Retinal pigment epithelial cell (primary cell): Measurements from ENCODE around the gene SF3B1.
A peak's percentile ranks its signal among the peaks of the same experiment; 100 is the strongest.
"Not testable (repeated sequence)": the region's sequence is repeated elsewhere in the genome, so short reads cannot be mapped to it uniquely, and the experiment has no call there.

Experiments used
- DNase-seq: peaks from one replicate; pipeline ENCODE4 v3.0.0-alpha.2; 2010; ENCODE audit warnings: low read depth
- H3K4me3 ChIP-seq: 2 replicates; pipeline ENCODE4 v1.5.1; 2011; ENCODE audit warnings: mild to moderate bottlenecking, low read length, control low read depth, moderate library complexity
- TF ChIP-seq, protein P1 (sequence below): conservative IDR thresholded peaks from 2 replicates; pipeline ENCODE4 v1.5.1; 2011; ENCODE audit warnings: low read depth, low read length, control low read depth, inconsistent platforms

SF3B1 gene

DNA sequence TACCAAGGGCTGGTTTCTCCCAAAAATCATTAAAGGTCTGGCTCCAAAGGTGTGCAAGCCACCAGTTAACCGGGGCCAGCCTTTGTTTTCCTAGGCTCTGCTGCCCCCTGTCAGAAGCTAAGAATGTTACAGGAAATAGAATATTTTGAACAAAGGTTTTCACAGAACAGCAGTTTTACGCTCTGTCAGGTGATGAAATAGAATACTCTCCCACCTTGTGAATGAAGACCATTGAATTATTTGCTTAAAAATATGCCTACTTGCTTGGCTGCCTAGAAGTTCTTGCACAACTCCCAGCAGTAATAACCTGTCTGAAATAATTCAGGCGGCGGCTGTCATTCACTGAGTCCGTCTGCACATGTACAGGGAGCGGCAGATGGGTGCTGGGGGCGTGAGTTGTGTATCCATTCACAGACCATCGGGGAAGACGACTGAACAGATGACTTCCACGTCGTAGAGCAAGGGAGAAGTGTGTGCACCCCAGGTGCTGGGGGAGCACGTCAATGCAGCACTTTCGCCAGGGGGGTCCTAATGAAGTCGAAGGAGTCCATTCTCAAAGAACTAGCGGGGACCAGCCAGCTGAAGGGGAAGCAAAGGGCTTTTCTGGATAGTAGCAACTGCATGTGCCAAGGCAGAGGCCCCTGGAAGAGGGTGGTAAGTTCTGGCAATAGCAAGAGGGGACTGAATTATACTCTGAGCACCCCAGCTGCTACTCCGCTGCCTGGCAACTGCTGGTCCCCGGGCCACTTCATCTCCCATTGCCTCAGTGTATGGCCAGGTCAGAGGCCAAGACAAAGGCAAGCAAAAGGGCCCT is 56.1 kb downstream of the SF3B1 start:
- TF ChIP-seq, protein P1, sequence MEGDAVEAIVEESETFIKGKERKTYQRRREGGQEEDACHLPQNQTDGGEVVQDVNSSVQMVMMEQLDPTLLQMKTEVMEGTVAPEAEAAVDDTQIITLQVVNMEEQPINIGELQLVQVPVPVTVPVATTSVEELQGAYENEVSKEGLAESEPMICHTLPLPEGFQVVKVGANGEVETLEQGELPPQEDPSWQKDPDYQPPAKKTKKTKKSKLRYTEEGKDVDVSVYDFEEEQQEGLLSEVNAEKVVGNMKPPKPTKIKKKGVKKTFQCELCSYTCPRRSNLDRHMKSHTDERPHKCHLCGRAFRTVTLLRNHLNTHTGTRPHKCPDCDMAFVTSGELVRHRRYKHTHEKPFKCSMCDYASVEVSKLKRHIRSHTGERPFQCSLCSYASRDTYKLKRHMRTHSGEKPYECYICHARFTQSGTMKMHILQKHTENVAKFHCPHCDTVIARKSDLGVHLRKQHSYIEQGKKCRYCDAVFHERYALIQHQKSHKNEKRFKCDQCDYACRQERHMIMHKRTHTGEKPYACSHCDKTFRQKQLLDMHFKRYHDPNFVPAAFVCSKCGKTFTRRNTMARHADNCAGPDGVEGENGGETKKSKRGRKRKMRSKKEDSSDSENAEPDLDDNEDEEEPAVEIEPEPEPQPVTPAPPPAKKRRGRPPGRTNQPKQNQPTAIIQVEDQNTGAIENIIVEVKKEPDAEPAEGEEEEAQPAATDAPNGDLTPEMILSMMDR = peak; percentile 71
- DNase-seq = no peak
- no peak overlapping the region for H3K4me3 ChIP-seq

GRCh38 chr2:197378086-197378485 is 56.7 kb downstream of the SF3B1 start:
- no peak for DNase-seq
- no peak overlapping the region for H3K4me3 ChIP-seq
- TF ChIP-seq, protein P1 = no peak

DNA sequence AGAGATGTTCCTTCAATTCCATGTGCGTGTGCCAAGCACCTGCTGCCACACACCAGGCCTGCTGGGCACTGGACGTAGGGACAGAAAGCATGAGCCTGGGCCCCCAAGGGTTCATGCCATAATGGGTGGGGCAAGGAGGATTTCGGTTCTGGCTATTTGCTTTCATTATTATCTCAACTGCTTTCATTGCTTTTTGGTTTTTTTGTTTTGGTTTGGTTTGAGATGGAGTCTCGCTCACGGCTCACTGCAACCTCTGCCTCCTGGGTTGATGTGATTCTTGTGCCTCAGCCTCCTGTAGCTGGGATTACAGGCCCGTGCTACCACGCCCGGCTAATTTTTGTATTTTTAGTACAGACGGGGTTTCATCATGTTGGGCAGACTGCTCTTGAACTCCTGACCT is 57.2 kb downstream of the SF3B1 start:
- TF ChIP-seq, protein P1 = no peak
- no peak for DNase-seq
- no peak overlapping the region for H3K4me3 ChIP-seq

GRCh38 chr2:197372592-197372991 is 62.2 kb downstream of the SF3B1 start:
- H3K4me3 ChIP-seq = no peak overlapping the region
- no peak for DNase-seq
- TF ChIP-seq, protein P1 = no peak

DNA sequence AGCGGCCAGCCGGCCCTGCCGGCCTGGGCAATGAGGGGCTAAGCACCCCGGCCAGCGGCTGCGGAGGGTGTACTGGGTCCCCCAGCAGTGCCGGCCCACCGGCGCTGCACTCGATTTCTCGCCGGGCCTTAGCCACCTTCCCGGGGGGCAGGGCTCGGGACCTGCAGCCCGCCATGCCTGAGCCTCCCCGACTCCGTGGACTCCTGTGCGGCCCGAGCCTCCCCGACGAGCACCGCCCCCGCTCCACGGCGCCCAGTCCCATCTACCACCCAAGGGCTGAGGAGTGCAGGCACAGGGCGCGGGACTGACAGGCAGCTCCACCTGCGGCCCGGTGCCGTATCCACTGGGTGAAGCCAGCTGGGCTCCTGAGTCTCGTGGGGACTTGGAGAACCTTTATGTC is 64.2 kb downstream of the SF3B1 start:
- H3K4me3 ChIP-seq, DNase-seq: not testable (repeated sequence)

- no peak for DNase-seq
- no peak overlapping the region for H3K4me3 ChIP-seq
- TF ChIP-seq, protein P1 = no peak
Observed at GRCh38 chr2:197369933-197370320, 64.9 kb downstream of the SF3B1 start.

DNA sequence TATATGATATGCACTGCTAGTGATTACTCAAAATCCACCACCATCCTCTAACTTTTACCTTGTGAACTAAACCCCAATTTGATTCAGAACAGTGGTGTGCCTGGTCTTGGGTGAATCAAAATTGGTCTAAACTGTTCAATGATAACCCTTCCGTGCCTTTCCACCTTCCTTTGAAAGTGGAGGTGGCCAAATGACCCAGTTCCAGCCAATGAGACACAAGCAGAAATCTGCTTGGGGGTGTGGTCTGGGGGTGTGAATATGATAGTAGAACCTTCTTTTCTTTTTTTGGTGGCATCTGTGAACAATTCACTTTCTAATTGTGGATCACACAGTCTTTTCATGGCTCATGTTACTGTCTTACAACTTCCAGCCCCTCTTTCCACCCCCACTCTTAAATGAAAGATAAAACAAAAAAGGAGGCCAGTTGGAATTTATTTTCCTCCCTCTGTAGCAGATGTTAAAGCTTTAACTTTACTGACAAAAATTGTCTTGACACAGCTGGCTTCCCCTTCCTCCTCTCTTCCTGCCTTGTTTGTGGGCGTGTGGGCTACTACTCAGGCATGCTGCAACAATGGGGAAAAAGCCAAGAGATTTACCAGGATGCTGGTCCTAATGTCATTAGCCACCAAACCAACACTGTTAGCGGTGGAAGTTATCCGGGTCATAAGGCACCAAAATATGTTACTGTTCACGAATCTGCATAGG is 65.4 kb downstream of the SF3B1 start:
- no peak for DNase-seq
- TF ChIP-seq, protein P1 = no peak
- H3K4me3 ChIP-seq = no peak overlapping the region
